GM12864 (cell line): Measurements from ENCODE around the gene RRP36.

Experiments used
- DNase-seq: peaks from one replicate; pipeline ENCODE4 v3.0.0-alpha.2; 2011; ENCODE audit warnings: low read depth
- H3K4me3 ChIP-seq: 2 replicates; pipeline ENCODE4 v1.5.1; 2011; ENCODE audit warnings: mild to moderate bottlenecking, low read depth, low read length, control low read depth
- CTCF ChIP-seq: IDR thresholded peaks from 2 replicates; pipeline ENCODE4 v1.5.1; 2011; ENCODE audit warnings: low read depth, mild to moderate bottlenecking, moderate library complexity, low read length, control low read depth, inconsistent platforms; ENCODE audit errors: missing control alignments

The RRP36 gene

GRCh38 chr6:43070028-43070632 is 48.7 kb downstream of the RRP36 start:
- DNase-seq, result no peak
- TF ChIP-seq CTCF, result peak; percentile 55

GRCh38 chr6:43074847-43075669 is 53.6 kb downstream of the RRP36 start:
- no peak for DNase-seq
- no peak for TF ChIP-seq CTCF
- no peak overlapping the region for H3K4me3 ChIP-seq

More at GRCh38 chr6:43070028-43070632, 48.7 kb downstream of the RRP36 start:
- no peak overlapping the region for H3K4me3 ChIP-seq

- peak within 1 kb of the TSS; percentile 26 for H3K4me3 ChIP-seq
- DNase-seq, result no peak
- TF ChIP-seq CTCF, result no peak
These were observed 54.4 kb downstream of the RRP36 start, which contains the start of gene PTK7 for GRCh38 chr6:43075670-43076463. Gene PTK7, plus strand, starts transcription at chr6:43076314. Its CDS starts 175 bp downstream, at chr6:43076489.

- no peak for TF ChIP-seq CTCF
- no peak for DNase-seq
- peak overlapping the region; percentile 26 for H3K4me3 ChIP-seq
These were observed 55.3 kb downstream of the RRP36 start for GRCh38 chr6:43076464-43077332.

- no peak for DNase-seq
- TF ChIP-seq CTCF, result no peak
These were observed 55.9 kb downstream of the RRP36 start for GRCh38 chr6:43077333-43077809.

GRCh38 chr6:43077981-43078511 is 56.6 kb downstream of the RRP36 start:
- no peak overlapping the region for H3K4me3 ChIP-seq
- TF ChIP-seq CTCF, result no peak
- no peak for DNase-seq

More at GRCh38 chr6:43077333-43077809, 55.9 kb downstream of the RRP36 start:
- no peak overlapping the region for H3K4me3 ChIP-seq
